M059J (cell line): ENCODE measurements around the gene MEA1. TPM values are rescaled to one million over a fixed set of nuclear protein-coding genes. Genes with fewer than 3 reads are reported as not detected.

ENCODE experiments used
- DNase-seq: peaks from one replicate; pipeline ENCODE4 v3.0.0-alpha.2; 2012; ENCODE audit warnings: low read depth
- total RNA-seq: library from RNA; depleted of rRNA; stranded (reverse); fragments of >200 nt; shearing (Covaris generic); gene quantifications from 2 replicates; pipeline ENCODE4 v1.2.3, GENCODE V29; 2014

MEA1 gene
- total RNA-seq, 1 experiment from 2014 or later: 224 TPM

GRCh38 chr6:43040542-43041257, 27.0 kb upstream of the MEA1 start:
- no peak for DNase-seq

- DNase-seq: no peak
Observed at GRCh38 chr6:43038727-43039126, 25.0 kb upstream of the MEA1 start.

- DNase-seq: no peak
Observed at GRCh38 chr6:43037706-43038105, 24.0 kb upstream of the MEA1 start.

- DNase-seq: no peak
Observed at GRCh38 chr6:43037197-43037596, 23.5 kb upstream of the MEA1 start.

- DNase-seq: no peak
Observed at GRCh38 chr6:43036712-43037111, 23.0 kb upstream of the MEA1 start.

GRCh38 chr6:43035495-43036194, 21.9 kb upstream of the MEA1 start:
- no peak for DNase-seq

GRCh38 chr6:43034190-43034525, 20.4 kb upstream of the MEA1 start:
- DNase-seq: no peak

GRCh38 chr6:43033496-43034189, 19.9 kb upstream of the MEA1 start:
- no peak for DNase-seq

GRCh38 chr6:43032326-43032725, 18.6 kb upstream of the MEA1 start:
- no peak for DNase-seq

GRCh38 chr6:43029120-43029519, 15.4 kb upstream of the MEA1 start:
- DNase-seq: no peak

GRCh38 chr6:43026365-43026764, 12.6 kb upstream of the MEA1 start:
- DNase-seq: no peak

- DNase-seq: no peak
Observed at GRCh38 chr6:43024436-43024835, 10.7 kb upstream of the MEA1 start.

- peak; percentile 80 for DNase-seq
Observed at GRCh38 chr6:43021270-43022047, 7.7 kb upstream of the MEA1 start, which contains the start of gene RRP36. Gene RRP36, plus strand, starts transcription at chr6:43021623. Its CDS starts 32 bp downstream, at chr6:43021655.

- DNase-seq: peak; percentile 41
Observed at GRCh38 chr6:43020847-43021246, 7.1 kb upstream of the MEA1 start.

GRCh38 chr6:43020052-43020705, 6.4 kb upstream of the MEA1 start:
- DNase-seq: no peak

GRCh38 chr6:43019152-43019551, 5.4 kb upstream of the MEA1 start:
- no peak for DNase-seq

- no peak for DNase-seq
Observed at GRCh38 chr6:43016943-43017334, 3.2 kb upstream of the MEA1 start.

GRCh38 chr6:43016176-43016942, 2.6 kb upstream of the MEA1 start:
- no peak for DNase-seq

GRCh38 chr6:43014434-43014909, 726 bp upstream of the MEA1 start:
- DNase-seq: peak; percentile 42

GRCh38 chr6:43013097-43013842, 476 bp downstream of the MEA1 start:
- peak; percentile 70 for DNase-seq
